NB4 (cell line): ENCODE measurements around the gene ASPG.

ENCODE experiments used
- DNase-seq: peaks from one replicate; pipeline ENCODE4 v3.0.0; 2010; ENCODE audit warnings: low read depth
- H3K4me3 ChIP-seq: one replicate; pipeline ENCODE4 v1.5.1; 2011; ENCODE audit warnings: mild to moderate bottlenecking, low read depth, low read length, moderate library complexity
- MYC ChIP-seq: IDR thresholded peaks from 2 replicates; pipeline ENCODE4 v1.6.1; 2011; ENCODE audit warnings: low read depth, low read length
- POLR2A ChIP-seq: IDR thresholded peaks from 2 replicates; pipeline ENCODE4 v1.6.1; 2011; ENCODE audit warnings: mild to moderate bottlenecking; ENCODE audit not compliant: insufficient read length; ENCODE audit errors: extremely low read depth
- TF ChIP-seq, protein P1 (sequence below): IDR thresholded peaks from one replicate; pipeline ENCODE4 v1.5.1; 2012; ENCODE audit warnings: low read depth, low read length
- TF ChIP-seq, protein P2 (sequence below): IDR thresholded peaks from 2 replicates; pipeline ENCODE4 v1.6.1; 2011; ENCODE audit warnings: low read depth, low read length

The ASPG gene

DNA sequence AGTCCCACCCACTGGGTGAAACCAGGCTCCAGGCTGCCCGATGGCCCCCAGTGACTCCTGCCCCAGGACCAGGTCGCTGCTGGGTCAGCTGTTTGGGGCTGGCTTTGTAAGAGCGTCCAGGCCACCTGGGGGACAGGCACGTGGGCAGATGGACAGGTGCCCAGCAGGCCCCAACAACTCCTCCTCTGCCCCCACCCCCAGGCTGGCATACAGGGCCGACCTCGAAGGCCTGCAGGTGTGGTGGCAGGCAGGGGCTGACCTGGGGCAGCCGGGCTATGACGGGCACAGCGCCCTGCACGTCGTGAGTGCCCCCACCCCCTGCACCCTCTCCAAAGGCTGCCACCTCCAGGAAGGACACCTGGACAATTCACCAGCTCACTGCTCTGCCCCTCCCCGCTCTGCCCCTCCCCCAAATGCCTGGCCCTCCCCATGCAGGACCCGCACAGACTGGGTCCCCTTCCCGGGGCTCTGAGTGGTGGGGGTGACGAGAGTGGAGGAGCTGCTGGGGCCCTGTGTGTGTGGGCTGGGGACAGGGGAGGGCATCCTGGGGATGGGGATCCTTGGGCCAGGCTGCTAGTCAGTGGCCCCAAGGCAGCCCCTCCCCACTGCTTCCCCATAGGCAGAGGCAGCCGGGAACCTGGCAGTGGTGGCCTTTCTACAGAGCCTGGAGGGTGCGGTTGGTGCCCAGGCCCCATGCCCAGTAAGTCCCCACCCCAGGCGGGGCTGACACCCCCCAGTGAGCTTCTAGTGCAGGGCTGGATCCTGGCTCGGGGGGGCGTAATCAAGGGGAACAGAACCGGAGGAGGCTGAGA lies 26.0 kb downstream of the ASPG start:
- no peak for TF ChIP-seq POLR2A
- no peak for TF ChIP-seq MYC
- TF ChIP-seq, protein P1, sequence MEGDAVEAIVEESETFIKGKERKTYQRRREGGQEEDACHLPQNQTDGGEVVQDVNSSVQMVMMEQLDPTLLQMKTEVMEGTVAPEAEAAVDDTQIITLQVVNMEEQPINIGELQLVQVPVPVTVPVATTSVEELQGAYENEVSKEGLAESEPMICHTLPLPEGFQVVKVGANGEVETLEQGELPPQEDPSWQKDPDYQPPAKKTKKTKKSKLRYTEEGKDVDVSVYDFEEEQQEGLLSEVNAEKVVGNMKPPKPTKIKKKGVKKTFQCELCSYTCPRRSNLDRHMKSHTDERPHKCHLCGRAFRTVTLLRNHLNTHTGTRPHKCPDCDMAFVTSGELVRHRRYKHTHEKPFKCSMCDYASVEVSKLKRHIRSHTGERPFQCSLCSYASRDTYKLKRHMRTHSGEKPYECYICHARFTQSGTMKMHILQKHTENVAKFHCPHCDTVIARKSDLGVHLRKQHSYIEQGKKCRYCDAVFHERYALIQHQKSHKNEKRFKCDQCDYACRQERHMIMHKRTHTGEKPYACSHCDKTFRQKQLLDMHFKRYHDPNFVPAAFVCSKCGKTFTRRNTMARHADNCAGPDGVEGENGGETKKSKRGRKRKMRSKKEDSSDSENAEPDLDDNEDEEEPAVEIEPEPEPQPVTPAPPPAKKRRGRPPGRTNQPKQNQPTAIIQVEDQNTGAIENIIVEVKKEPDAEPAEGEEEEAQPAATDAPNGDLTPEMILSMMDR: no peak
- TF ChIP-seq, protein P2, sequence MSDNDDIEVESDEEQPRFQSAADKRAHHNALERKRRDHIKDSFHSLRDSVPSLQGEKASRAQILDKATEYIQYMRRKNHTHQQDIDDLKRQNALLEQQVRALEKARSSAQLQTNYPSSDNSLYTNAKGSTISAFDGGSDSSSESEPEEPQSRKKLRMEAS: no peak
- no peak for DNase-seq
- no peak overlapping the region for H3K4me3 ChIP-seq

DNA sequence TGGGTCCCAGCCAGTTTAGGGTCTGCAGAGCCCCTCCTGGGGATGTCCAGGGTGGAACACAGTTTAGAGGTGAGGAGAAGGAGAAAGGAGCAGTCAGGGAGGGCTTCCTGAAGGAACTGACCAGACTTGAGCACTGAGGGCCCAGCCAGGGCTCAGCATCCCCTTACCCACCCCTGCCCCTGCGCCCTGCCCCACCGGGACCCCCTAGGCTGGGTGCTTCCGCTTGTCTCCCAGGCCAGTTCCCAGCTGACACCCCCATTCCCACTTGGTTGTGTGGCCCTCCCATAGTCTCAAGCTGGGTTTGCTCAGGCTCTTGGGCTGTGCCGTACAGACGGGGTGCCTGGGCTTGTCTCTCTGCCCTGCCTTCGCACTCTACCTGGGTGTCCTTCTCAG lies 26.6 kb downstream of the ASPG start:
- no peak overlapping the region for H3K4me3 ChIP-seq
- TF ChIP-seq, protein P1: no peak
- DNase-seq: no peak

DNA sequence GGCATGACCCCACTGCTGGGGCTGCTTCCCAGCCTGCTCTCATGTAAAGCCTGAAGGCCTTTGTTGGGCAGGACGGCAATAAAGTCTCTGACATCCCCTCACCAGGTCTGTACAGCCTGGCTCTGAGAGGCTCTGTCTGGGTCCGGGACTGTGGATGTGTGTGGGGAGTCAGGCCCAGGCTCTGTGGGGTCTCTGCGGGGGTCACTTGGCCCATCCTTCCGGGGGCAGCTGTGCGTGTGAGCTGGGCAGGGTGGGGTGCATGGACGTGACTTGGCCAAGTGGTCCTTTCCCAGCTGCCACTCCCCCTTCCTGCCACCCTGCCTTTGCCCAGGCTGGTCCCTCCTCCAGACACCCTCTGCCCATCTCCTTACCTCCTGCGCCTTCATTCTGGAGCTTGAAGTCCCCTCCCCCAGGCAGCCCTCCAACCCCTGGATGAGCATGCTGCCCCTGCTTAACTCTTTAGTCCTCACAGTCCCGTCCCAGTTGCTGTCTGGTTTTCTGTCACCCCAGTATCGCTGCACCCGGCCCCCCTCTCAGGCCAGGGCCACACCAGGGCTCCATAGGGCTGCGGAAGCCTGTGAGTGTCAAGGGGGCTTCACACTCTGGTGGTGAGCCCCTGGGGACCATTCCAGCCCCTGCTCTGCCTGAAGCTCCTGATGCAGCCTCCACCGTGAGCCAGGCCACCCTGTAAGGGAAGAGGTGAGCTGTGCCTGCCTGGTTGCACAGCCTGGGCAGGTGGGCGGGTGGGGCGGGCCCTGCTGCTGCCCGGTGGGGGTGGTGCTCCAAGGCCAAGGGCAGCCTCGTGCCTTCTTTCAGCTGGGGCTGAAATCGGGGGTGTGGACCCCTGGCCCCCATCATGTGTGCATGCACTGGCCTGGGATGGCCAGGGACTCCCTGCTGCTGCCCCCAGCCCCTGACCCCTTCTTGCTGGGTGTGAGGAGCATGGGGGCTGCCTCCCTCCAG lies 27.4 kb downstream of the ASPG start:
- DNase-seq: no peak
- TF ChIP-seq MYC (no peak), POLR2A (no peak)
- TF ChIP-seq, protein P1: no peak
- TF ChIP-seq, protein P2: no peak

DNA sequence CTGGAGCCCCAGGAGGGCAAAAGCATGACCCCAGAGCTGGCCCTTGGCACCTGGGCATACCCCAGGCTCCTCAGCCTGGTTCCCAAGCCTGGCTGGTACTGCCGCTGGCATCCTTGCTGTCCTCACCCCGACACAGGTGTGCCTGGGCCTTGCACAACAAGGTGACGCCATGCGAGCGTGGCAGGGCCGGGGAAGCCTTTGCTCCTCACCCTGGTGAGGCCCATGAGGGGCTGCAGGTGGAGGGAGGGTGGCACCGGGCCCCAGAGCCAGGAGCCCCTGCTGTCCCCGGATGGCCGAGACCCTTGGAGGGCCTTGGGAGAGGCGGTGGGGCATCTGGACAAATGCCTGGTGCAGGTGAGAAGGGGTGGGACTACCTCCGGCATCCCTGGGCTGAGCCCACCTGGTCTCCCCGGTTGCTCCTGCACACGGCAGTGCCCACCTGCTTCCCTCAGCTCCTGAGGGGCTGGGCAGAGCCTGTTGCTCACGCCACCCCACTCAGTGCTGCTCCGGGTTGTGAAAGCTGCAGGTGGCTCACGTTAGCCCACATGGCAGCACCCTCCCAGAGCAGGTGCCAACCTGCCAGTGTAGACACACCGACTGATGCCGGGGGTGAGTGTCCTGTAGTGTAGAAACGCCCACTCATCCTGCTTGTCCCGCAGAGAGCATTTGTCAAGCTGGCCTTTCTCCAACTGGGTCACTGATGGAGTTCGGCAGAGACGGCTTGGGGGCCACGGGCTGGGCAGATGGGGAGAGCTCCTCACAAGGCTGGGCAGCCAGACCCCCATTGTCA lies 28.3 kb downstream of the ASPG start:
- TF ChIP-seq MYC: no peak
- TF ChIP-seq, protein P1: no peak
- TF ChIP-seq, protein P2: no peak
- no peak for DNase-seq
- H3K4me3 ChIP-seq: no peak overlapping the region

More for the DNA sequence above, 27.4 kb downstream of the ASPG start:
- no peak overlapping the region for H3K4me3 ChIP-seq

DNA sequence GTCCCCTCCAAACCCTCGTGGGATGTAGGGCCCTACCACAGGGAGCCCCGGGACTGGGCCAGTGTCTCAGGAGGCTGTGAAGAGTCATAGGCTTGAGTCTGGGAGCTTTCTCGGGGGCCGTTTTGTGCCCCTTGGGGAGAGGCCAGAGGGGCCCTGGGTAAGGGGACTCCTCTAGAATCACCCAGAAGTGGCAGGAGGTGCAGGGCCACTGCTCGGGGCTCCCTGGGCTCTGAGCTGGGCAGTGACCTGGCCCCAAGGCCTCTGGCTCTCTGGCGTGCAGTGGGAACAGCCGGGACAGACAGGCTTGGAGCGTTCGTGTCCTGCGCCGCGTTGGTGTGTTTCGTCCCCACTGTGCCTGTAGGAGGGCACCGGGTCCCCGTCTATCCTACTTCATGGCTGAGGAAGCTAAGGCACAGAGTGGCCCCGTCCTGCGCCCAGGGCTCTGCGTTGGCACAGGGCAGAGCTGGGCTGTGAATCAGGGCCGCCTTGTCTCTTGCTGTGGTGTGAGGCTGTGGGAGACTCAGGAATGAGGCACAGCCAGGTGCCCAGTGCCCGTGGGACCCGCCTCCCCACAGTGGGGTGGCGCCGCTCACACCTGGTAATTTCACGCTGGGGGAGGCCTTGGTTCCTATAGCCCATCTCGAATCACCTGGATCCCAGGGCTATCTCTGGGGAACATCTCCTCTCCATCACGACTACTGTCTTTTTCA lies 29.1 kb downstream of the ASPG start:
- DNase-seq: no peak
- no peak overlapping the region for H3K4me3 ChIP-seq
- TF ChIP-seq MYC: no peak
- TF ChIP-seq, protein P2: no peak
- TF ChIP-seq, protein P1: no peak
- TF ChIP-seq POLR2A: no peak
